GM18517 (cell line): ENCODE measurements around the gene ZNF296.

Experiments used
- ATAC-seq: cut with Tn5 transposase; IDR thresholded peaks from one replicate; pipeline ENCODE4 v1.9.1; 2021; ENCODE audit warnings: mild to moderate bottlenecking, moderate library complexity; ENCODE audit not compliant: unreplicated experiment

ZNF296 gene

GRCh38 chr19:45087531-45087930, 11.3 kb upstream of the ZNF296 start:
- no peak for ATAC-seq

DNA sequence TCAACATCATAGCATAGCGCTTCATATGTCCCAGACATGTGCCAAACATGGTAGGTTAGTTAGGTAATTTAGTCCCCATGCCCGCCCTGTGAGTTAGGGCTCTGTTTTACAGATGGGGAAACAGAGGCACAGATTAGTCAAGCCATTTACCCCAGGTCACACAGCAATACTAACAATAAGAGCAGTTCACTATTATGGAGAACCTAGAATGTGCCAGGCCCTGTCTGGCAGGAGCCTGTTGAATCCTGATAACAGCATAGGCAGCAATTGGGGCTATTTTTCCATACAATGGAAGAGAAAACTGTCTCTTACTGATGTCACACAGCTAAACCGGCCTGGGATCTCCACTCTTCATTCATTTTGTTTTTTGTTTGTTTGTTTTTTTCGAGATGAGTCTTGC, 10.2 kb upstream of the ZNF296 start:
- no peak for ATAC-seq

DNA sequence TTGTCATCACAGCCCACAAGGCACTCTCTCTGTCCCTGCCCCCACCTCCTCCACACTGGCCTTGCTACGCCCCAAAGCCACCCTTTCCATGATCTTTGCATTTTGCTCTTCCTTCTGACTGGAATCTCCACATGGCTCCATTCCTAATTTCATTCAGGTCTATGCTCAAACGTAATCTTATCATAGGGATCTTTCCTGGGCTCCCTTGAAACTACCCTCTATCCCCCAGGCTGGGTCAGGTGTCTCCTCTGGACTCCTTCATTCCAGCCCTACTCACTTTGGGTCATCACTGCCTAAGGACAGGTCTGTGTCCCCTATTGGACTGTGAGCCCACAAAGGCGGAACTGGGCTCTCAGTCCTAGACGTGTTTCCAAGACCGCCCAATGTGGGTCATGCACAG, 5.9 kb upstream of the ZNF296 start:
- ATAC-seq, result no peak

- ATAC-seq, result no peak
Observed at GRCh38 chr19:45079911-45080370, 3.7 kb upstream of the ZNF296 start.

DNA sequence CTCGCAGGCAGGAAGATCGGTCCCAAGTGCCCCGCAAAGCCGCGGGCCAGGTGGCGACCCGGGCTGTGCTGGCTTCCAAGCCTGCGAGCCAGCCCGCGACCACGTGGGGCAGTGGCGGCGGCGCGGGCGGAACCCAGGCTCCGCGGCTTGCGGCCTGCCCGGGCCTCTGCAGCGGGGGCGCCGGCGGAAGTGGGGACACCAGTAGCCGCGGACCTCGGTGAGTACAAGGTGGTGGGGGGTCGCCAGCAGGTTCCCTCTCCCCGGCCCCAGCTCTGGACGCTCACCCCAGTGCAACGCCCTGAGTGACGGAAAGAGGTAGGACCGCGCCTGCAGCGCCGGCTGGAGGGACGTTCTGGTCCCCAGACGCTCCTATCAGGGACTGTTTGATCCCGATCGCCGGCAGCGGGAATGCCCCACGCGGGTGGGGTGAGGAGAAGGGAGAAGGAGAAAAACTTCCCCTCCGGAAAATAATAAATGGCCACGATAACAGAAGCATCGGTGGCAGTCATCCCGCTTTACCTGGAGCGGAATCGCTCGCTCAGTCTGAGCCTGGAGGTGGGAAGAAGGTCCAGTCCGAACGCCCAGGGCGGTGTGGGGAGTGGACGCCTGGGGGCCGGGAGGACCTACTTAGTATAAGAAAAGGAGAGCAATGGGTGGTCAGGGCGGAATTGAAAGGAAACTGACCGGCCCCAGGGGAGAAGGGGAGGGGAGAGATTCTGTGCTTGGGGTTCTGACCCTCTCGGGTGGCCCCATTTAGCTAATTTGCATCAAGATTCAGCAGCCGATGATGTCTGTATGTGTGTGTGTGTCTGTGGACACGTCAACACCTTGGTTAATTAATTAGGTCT, 3.0 kb upstream of the ZNF296 start, which contains the start of gene GEMIN7:
Gene GEMIN7 (plus strand): TSS at position 198 of the 848 bp plus-strand sequence. CDS start 10,855 bp downstream, outside the sequence.
- no peak for ATAC-seq

DNA sequence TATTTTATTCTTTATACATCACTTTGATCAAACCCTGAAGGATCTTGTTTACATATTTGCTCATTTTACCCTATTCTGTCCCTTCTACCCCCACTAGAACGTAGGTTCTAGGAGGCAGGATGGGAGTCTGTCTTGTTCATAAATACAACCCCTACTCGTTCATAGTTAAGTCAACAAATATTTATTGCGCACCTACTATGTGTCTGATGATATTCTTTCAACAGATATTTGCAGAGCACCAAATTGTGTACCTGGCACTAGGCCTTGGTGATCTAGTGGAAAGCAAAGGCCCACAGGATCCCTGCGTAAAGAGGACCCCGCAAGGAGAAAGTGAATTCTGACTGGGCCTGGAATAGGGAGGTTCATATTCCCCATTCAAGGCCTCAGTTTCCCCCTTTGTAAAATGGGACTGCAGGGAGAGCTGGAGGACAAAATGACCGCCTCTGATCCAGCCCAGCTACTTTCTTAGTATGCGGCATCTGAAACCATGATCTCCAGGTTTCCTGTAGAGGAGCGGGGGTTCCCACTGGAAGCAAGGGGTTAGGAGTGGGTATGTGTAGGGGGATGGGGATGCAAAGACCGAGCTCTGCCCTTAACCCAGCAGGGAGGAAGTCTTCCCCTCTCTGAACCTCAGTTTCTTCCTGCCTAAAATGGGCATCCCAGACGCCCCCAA, 2.2 kb upstream of the ZNF296 start:
- ATAC-seq, result no peak

DNA sequence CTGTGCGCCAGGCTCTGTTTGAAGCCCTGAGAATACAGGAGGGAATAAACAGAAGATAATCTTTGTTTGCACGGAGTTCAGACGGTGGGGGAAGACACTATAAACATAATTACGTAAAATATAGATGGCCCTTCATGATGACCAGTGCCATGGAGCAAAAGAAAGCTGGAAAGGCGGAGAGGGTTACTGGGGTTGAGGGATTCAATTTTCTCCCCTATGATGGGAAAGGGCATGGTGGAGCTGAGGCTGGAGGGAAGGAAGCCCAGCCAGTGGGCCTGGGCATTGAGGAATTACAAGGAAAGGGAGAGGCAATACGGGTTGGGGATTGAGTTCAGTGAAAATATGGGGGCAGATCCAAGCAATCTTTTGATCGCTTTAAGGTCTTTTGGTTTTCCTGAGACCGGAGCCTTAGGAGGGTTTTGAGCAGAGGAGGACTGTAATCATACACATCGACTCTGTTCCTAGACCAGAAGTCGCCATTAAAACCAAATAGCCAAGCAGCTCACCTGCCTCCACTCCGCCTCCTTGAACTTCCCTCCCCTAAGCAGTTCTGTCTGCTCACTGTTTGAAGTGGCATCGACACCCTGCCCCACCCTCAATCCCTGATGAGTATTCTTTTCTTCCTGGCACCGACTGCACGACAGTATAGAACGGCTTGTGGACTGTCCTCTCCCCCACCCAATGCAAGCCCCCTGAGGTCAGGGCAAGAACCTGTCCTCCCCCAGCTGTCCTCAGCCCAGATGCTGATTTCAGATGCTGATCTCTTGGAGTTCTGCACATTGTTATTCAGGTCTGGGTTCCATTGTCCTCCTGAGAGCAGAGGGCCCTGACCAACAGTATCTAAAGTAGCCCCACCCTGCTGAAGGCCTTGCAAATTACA, 813 bp upstream of the ZNF296 start:
- ATAC-seq, result no peak

GRCh38 chr19:45075301-45076028, 813 bp downstream of the ZNF296 start:
- ATAC-seq, result peak; percentile 48

GRCh38 chr19:45074744-45075300, 1.5 kb downstream of the ZNF296 start:
- ATAC-seq, result no peak

- ATAC-seq, result no peak
Observed at GRCh38 chr19:45071969-45072790, 4.1 kb downstream of the ZNF296 start.

DNA sequence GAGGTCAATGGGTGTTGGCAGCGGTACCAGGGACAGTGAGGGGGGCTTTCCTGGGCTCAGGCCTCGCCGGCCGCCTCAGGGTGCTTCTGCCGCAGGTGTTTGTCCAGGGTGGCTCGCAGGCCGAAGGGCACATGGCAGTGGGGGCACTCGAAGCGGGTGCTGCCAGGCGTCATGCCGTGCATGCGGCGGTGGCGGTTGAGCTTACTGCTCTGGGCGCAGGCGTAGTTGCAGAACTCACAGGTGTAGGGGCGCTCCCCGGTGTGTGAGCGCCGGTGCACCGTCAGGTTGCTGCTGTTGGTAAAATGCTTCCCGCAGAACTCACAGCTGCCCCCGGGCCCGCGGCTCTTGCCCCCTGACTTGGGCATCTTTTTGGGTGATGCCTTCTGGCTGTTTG, 4.7 kb downstream of the ZNF296 start:
- no peak for ATAC-seq

- no peak for ATAC-seq
Observed at GRCh38 chr19:45070861-45071544, 5.3 kb downstream of the ZNF296 start.

DNA sequence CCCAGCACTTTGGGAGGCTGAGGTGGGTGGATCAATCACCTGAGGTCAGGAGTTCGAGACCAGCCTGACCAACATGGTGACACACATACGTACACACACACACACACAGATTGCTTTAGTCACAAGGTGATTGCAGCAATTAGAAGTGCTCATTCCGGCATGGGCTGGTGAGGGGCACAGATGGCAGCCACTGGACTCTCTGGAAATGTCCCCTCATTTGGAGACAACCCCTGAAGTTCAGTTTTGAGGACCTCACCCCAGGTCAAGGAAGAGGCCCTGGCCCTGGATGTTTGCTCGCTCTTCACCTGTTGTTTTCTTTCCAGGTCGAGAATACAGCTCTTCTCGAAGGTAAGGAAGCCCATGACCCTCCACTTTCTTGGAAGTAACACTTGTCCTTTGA, 6.1 kb downstream of the ZNF296 start:
- ATAC-seq, result no peak

DNA sequence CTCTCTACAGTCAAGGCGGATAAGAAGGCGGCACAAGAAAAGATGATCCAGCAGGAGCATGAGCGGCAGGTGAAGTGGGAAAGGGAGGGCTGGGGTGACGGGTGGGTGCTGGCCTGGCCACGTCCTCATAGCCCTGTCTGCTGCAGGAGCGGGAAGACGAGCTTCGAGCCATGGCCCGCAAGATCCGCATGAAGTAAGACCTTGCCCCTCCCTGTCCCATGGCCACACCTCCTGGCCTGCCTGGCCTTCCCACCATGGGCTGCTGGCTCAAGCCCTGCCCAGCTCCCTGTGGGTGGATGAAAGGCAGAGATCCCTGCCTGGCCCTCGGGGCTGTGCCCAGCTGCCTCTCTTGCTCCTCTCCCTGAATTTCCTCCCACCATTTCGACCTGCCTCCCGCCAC, 7.2 kb downstream of the ZNF296 start:
- no peak for ATAC-seq

GRCh38 chr19:45068041-45068440, 8.2 kb downstream of the ZNF296 start:
- ATAC-seq, result no peak

DNA sequence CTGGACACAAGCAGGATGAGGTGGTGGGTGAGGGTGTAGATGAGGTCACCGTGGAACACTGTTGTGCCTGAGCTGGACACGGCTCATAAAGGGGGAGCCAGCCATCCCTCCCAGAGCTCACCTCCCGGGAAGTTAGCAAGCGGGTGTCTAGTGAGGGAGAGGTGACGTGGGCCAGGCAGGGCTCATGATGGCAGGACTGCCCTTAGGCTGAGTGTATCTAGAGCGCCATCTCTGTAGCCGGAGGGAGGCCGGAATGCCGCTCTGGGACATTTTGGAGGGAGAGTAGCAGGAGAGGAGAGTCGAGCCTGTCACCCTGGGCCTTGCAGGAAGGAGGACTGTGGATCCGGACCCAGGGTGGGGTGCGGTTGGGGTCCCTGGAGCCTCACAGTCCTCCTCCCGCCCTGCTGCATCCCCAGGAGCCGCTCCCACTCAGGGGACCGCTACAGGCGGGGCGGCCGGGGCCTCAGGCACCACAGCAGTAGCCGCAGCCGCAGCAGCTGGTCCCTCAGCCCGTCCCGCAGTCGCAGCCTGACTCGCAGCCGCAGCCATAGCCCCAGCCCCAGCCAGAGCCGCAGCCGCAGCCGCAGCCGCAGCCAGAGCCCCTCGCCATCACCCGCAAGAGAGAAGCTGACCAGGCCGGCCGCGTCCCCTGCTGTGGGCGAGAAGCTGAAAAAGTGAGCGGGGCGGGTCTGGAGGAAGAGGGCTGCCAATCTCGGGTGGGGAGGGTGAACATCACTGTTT, 9.2 kb downstream of the ZNF296 start:
- no peak for ATAC-seq

- ATAC-seq, result no peak
Observed at GRCh38 chr19:45063851-45064801, 12.2 kb downstream of the ZNF296 start.
